OCI-LY3 (cell line): Measurements from ENCODE around the gene MIGA2.

Source experiments
- CTCF ChIP-seq: fragments of 200-600, 300-600 bp; sonication (generic); IDR thresholded peaks from 2 replicates; pipeline ENCODE4 v1.5.1; 2014; ENCODE audit warnings: antibody characterized with exemption, low read length, low read depth
- EZH2phosphoT487 ChIP-seq: fragments of 200-600 bp; shearing (Covaris generic); IDR thresholded peaks from 2 replicates; pipeline ENCODE4 v1.6.1; 2018; ENCODE audit warnings: antibody characterized with exemption, mixed run types, low read depth

GRCh38 chr9:129121483-129121882, 85.1 kb downstream of the MIGA2 start:
- TF ChIP-seq CTCF = no peak
- TF ChIP-seq EZH2phosphoT487 = no peak
